Fibroblast of lung (primary cell): Measurements from ENCODE around the gene ITGA2. TPM values are rescaled to one million over a fixed set of nuclear protein-coding genes. Genes with fewer than 3 reads are reported as not detected.
A peak's percentile ranks its signal among the peaks of the same experiment; 100 is the strongest.

Experiments used
- DNase-seq, 2 donors: peaks; one replicate each; pipeline versions ENCODE4 v3.0.0 to v3.0.0-alpha.2; 2010; ENCODE audit warnings: low read depth in 2 of 2
- H2AFZ ChIP-seq: 2 replicates; pipeline ENCODE4 v1.5.1; 2012; ENCODE audit warnings: low read length, control low read depth, inconsistent platforms
- H3K27ac ChIP-seq: 2 replicates; pipeline ENCODE4 v1.5.1; 2011; ENCODE audit warnings: low read length, control low read depth; ENCODE audit not compliant: insufficient read depth
- H3K27me3 ChIP-seq: 2 replicates; pipeline ENCODE4 v1.5.1; 2011; ENCODE audit warnings: mild to moderate bottlenecking, low read length; ENCODE audit not compliant: control insufficient read depth, insufficient read depth
- H3K36me3 ChIP-seq: 2 replicates; pipeline ENCODE4 v1.5.1; 2011; ENCODE audit warnings: low read length; ENCODE audit not compliant: control insufficient read depth, insufficient read depth
- H3K4me1 ChIP-seq: 2 replicates; pipeline ENCODE4 v1.5.1; 2011; ENCODE audit warnings: low read length; ENCODE audit not compliant: control insufficient read depth, insufficient read depth; ENCODE audit errors: extremely low read depth
- H3K4me2 ChIP-seq: 2 replicates; pipeline ENCODE4 v1.5.1; 2011; ENCODE audit warnings: low read length, control low read depth; ENCODE audit not compliant: insufficient read depth; ENCODE audit errors: extremely low read depth
- H3K4me3 ChIP-seq, 4 experiments: fragments of 200-600 bp in 1 of 4; sonication (generic) in 1 of 4; replicated peaks in 1 of 4; 2 replicates each; pipeline ENCODE4 v1.5.1; 2011 to 2016; ENCODE audit warnings: low read length in 4 of 4, low read depth in 3 of 4, mild to moderate bottlenecking in 3 of 4, control low read depth in 2 of 4, inconsistent platforms in 1 of 4, mixed read lengths in 1 of 4; ENCODE audit not compliant: insufficient read depth in 1 of 4; ENCODE audit errors: control extremely low read depth in 1 of 4
- H3K79me2 ChIP-seq: 2 replicates; pipeline ENCODE4 v1.5.1; 2012; ENCODE audit warnings: mild to moderate bottlenecking, low read length, inconsistent platforms; ENCODE audit not compliant: control insufficient read depth, insufficient read depth
- H3K9ac ChIP-seq: 2 replicates; pipeline ENCODE4 v1.5.1; 2011; ENCODE audit warnings: mild to moderate bottlenecking, low read length, control low read depth; ENCODE audit not compliant: insufficient read depth
- H3K9me3 ChIP-seq: 2 replicates; pipeline ENCODE4 v1.5.1; 2012; ENCODE audit warnings: low read depth, low read length; ENCODE audit not compliant: control insufficient read depth, insufficient read depth
- H4K20me1 ChIP-seq: 2 replicates; pipeline ENCODE4 v1.5.1; 2011; ENCODE audit warnings: low read length; ENCODE audit not compliant: control insufficient read depth, insufficient read depth; ENCODE audit errors: extremely low read depth
- EZH2 ChIP-seq: IDR thresholded peaks from 2 replicates; pipeline ENCODE4 v1.5.1; 2012; ENCODE audit warnings: low read length, control low read depth, mild to moderate bottlenecking; ENCODE audit errors: missing control alignments
- polyA plus RNA-seq, 2 donors: library from polyadenylated mRNA; depleted of rRNA in 1 of 2; stranded (reverse) in 1 of 2; unstranded in 1 of 2; fragments of >200 nt; gene quantifications; 2 replicates each; pipeline ENCODE4 v1.2.1, GENCODE V29; 2011 to 2012; ENCODE audit warnings: missing spikeins in 1 of 2
- total RNA-seq: library from RNA; depleted of rRNA; stranded (reverse); fragments of >200 nt; gene quantifications from 2 replicates; pipeline ENCODE4 v1.2.1, GENCODE V29; 2014
- TF ChIP-seq, protein P1 (sequence below), 2 donors: IDR thresholded peaks in 1 of 2; conservative IDR thresholded peaks in 1 of 2; 1 replicate in 1 of 2; 2 replicates in 1 of 2; pipeline ENCODE4 v1.5.1; 2011 to 2012; ENCODE audit warnings: low read length in 2 of 2, control low read depth in 1 of 2, inconsistent platforms in 1 of 2, low read depth in 1 of 2, mild to moderate bottlenecking in 1 of 2

ITGA2 gene
- total and polyA plus RNA-seq, 2 donors (not counting 1 experiment from before 2014, with no cell fraction given): 9.4 to 75.5 TPM

DNA sequence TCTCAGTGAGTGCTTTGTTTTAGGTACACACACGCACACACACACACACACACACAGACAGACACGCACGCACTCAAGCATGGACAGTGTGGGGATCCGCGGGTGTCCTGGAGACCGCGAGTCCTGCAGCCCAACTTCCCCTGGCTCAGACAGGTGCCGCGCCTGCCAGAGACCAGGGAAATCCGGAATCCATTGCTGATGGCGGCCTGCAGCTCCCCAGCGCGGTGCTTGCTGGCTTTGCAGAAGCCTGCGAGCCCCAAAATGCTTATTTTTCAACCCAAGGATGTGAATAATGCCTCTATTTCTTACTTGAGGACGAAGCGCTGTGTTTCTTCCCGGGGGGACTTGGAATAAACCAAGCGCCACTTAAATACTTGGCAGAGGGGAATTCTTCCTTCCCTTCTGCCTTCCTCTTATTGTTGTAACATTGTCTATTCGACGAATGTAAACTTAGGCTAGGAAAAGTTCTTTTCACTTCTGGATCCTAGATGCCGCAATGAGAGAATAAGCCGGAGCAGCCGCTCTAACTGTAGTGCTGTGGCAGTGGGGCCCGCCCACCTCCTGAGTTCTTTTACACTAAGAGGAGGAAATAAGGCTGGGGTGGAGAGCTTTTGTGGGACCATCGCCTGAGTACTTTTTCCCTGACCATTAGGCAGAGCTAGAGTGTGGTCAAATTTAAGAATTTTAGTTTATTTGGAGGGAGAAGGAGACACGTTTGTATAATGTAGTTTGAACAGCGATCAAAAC is 802 bp downstream of the ITGA2 start:
- Histone ChIP-seq H3K9me3 (no peaks in the 10 kb centered on the region), H3K4me1 (peaks cover 8% of the 10 kb centered on the region), H4K20me1 (no peaks in the 10 kb centered on the region), H3K4me2 (peak overlapping the region; percentile 68), H3K4me3 (peak overlapping the region; percentile 65 to 90 (median 78)), H3K79me2 (peaks cover 54% of the 10 kb centered on the region), H3K9ac (peak overlapping the region; percentile 39), H3K36me3 (no peaks in the 10 kb centered on the region), H2AFZ (peak overlapping the region; percentile 80), H3K27me3 (no peaks in the 10 kb centered on the region), H3K27ac (peak overlapping the region; percentile 44)
- no peak for TF ChIP-seq EZH2
- TF ChIP-seq, protein P1, sequence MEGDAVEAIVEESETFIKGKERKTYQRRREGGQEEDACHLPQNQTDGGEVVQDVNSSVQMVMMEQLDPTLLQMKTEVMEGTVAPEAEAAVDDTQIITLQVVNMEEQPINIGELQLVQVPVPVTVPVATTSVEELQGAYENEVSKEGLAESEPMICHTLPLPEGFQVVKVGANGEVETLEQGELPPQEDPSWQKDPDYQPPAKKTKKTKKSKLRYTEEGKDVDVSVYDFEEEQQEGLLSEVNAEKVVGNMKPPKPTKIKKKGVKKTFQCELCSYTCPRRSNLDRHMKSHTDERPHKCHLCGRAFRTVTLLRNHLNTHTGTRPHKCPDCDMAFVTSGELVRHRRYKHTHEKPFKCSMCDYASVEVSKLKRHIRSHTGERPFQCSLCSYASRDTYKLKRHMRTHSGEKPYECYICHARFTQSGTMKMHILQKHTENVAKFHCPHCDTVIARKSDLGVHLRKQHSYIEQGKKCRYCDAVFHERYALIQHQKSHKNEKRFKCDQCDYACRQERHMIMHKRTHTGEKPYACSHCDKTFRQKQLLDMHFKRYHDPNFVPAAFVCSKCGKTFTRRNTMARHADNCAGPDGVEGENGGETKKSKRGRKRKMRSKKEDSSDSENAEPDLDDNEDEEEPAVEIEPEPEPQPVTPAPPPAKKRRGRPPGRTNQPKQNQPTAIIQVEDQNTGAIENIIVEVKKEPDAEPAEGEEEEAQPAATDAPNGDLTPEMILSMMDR (conservative IDR thresholded peaks at IDR 0.05 in 1 of 2, IDR thresholded peaks at IDR 0.05 in 1 of 2; ENCODE audit: low read depth in 1 of 2, low read length in 2 of 2): peak; percentile 46 to 50
- peak; percentile 59 to 70 for DNase-seq

DNA sequence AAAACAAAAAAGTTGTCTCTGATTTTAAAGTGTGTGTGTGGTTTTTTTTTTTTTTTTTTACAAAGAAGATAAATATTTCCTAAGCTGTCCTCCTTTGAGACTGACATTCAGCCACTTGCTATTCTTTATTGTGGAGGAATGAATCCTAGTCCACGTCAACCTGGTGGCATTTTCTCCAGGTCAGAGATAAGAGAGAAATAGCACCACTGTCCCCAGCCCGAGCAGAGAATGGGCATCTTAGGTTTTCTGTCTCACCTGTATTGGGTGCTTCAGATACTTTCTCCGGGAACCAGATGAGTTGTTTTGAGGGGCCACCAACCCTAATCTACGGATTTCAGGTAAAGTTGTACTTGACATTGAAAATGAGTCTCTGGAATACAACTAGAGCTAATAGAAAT is 1.4 kb downstream of the ITGA2 start:
- H3K79me2 ChIP-seq: peaks cover 60% of the 10 kb centered on the region
- H3K36me3 ChIP-seq: no peaks in the 10 kb centered on the region
- peak overlapping the region; percentile 65 to 90 (median 78) for H3K4me3 ChIP-seq
- no peaks in the 10 kb centered on the region for H3K27me3 ChIP-seq
- H3K27ac ChIP-seq: no peak overlapping the region
- no peaks in the 10 kb centered on the region for H3K9me3 ChIP-seq
- no peak overlapping the region for H2AFZ ChIP-seq
- TF ChIP-seq, protein P1 (conservative IDR thresholded peaks at IDR 0.05 in 1 of 2, IDR thresholded peaks at IDR 0.05 in 1 of 2; ENCODE audit: low read depth in 1 of 2, low read length in 2 of 2): no peak
- TF ChIP-seq EZH2: no peak
- no peaks in the 10 kb centered on the region for H4K20me1 ChIP-seq
- no peak overlapping the region for H3K9ac ChIP-seq
- DNase-seq: no peak
- peak overlapping the region; percentile 68 for H3K4me2 ChIP-seq
- peaks cover 8% of the 10 kb centered on the region for H3K4me1 ChIP-seq

DNA sequence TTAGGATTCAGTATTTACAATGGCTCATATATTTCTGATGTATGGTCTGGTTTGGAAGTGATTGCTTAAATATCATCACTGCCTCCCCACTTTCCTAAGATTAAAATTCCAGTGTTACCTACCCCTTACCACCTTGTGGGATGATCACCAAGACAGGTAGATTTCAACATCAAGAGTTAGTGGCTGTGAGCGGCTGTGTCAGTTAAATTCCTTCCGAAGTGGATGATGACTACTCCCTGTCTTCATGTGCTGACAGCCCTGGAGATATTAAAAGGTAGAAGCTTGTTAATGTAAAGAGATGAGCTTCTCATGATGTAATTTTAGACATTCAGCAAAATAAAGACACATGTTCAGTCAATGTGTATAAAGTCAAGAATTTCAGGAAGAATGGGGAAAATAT is 4.2 kb downstream of the ITGA2 start:
- no peak for TF ChIP-seq EZH2
- TF ChIP-seq, protein P1 (conservative IDR thresholded peaks at IDR 0.05 in 1 of 2, IDR thresholded peaks at IDR 0.05 in 1 of 2; ENCODE audit: low read depth in 1 of 2, low read length in 2 of 2): no peak
- H3K27ac ChIP-seq: no peak overlapping the region

More for the DNA sequence above, 4.2 kb downstream of the ITGA2 start:
- Histone ChIP-seq H3K4me1 (peaks cover 3% of the 10 kb centered on the region), H2AFZ (no peak overlapping the region), H3K4me2 (peak overlapping the region; percentile 27), H3K9me3 (no peaks in the 10 kb centered on the region), H3K36me3 (no peaks in the 10 kb centered on the region), H3K27me3 (no peaks in the 10 kb centered on the region), H3K9ac (no peak overlapping the region), H3K79me2 (peaks cover 74% of the 10 kb centered on the region), H4K20me1 (no peaks in the 10 kb centered on the region), H3K4me3 (no peak overlapping the region)
- DNase-seq: no peak
